ENCODE results near the gene LSM2. TPM values are rescaled to one million over a fixed set of nuclear protein-coding genes. Genes with fewer than 3 reads are reported as not detected.

LSM2 gene
- total RNA-seq, 4 donors from 2014 or later, result 25.1 to 43.7 (median 32.9) TPM

GRCh38 chr6:31764198-31764597 is 42.6 kb downstream of the LSM2 start:
- intact Hi-C loops (cut with DNase I; ENCODE audit: low total_unique reads), result no loop called here
- DNase-seq, result no peak
- no peak overlapping the region for H3K27ac ChIP-seq

GRCh38 chr6:31763619-31763940 is 43.2 kb downstream of the LSM2 start:
- Histone ChIP-seq H3K27ac (no peak overlapping the region), H3K36me3 (no peaks in the 10 kb centered on the region), H3K9me3 (no peaks in the 10 kb centered on the region), H3K4me1 (no peaks in the 10 kb centered on the region), H3K27me3 (no peaks in the 10 kb centered on the region), H3K4me3 (no peak overlapping the region)
- no peak for DNase-seq
- in situ Hi-C loops (cut with MboI; ENCODE audit: low sequenced_read_pairs in 4 of 4), result no loop called here
- TF ChIP-seq CTCF (IDR thresholded peaks at IDR 0.05 in 4 of 5, conservative IDR thresholded peaks at IDR 0.05 in 1 of 5) (no peak), POLR2A (IDR thresholded peaks at IDR 0.05) (no peak)
- intact Hi-C loops (cut with DNase I; ENCODE audit: low total_unique reads), result no loop called here
- no peak for ATAC-seq

More at GRCh38 chr6:31764198-31764597, 42.6 kb downstream of the LSM2 start:
- H3K27me3 ChIP-seq, result no peaks in the 10 kb centered on the region
- no peak for ATAC-seq
- H3K4me3 ChIP-seq, result no peak overlapping the region
- H3K9me3 ChIP-seq, result no peaks in the 10 kb centered on the region
- no peaks in the 10 kb centered on the region for H3K4me1 ChIP-seq
- no peaks in the 10 kb centered on the region for H3K36me3 ChIP-seq
- TF ChIP-seq CTCF (IDR thresholded peaks at IDR 0.05 in 4 of 5, conservative IDR thresholded peaks at IDR 0.05 in 1 of 5) (no peak), POLR2A (IDR thresholded peaks at IDR 0.05) (no peak)
- in situ Hi-C loops (cut with MboI; ENCODE audit: low sequenced_read_pairs in 4 of 4), result no loop called here

GRCh38 chr6:31762878-31763618 is 43.7 kb downstream of the LSM2 start:
- no peak overlapping the region for H3K27ac ChIP-seq
- no peaks in the 10 kb centered on the region for H3K9me3 ChIP-seq
- DNase-seq (no peak), ATAC-seq (no peak)
- intact Hi-C loops (cut with DNase I; ENCODE audit: low total_unique reads) (no loop called here), in situ Hi-C loops (cut with MboI; ENCODE audit: low sequenced_read_pairs in 4 of 4) (no loop called here)
- no peaks in the 10 kb centered on the region for H3K36me3 ChIP-seq
- H3K4me3 ChIP-seq, result no peak overlapping the region
- no peak for TF ChIP-seq POLR2A (IDR thresholded peaks at IDR 0.05)
- no peak for TF ChIP-seq CTCF (IDR thresholded peaks at IDR 0.05 in 4 of 5, conservative IDR thresholded peaks at IDR 0.05 in 1 of 5)
- no peaks in the 10 kb centered on the region for H3K4me1 ChIP-seq
- no peaks in the 10 kb centered on the region for H3K27me3 ChIP-seq

DNA sequence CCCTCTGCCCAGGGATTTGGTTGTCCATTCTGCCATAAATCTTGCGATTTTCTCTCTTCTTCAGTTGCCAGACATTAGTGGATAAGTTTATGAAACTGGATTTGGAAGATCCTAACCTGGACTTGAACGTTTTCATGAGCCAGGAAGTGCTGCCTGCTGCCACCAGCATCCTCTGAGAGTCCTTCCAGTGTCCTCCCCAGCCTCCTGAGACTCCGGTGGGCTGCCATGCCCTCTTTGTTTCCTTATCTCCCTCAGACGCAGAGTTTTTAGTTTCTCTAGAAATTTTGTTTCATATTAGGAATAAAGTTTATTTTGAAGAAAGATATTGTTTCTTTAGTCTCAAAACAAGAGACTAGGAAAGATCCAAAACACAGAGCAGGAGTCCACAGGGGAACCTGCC is 44.4 kb downstream of the LSM2 start, which contains the start of gene SAPCD1:
SAPCD1 (plus strand) TSS at position 301 of the 400 bp plus-strand sequence. CDS start 399 bp downstream, outside the sequence.
- no peaks in the 10 kb centered on the region for H3K36me3 ChIP-seq
- in situ Hi-C loops (cut with MboI; ENCODE audit: low sequenced_read_pairs in 4 of 4) (no loop called here), intact Hi-C loops (cut with DNase I; ENCODE audit: low total_unique reads) (no loop called here)
- TF ChIP-seq POLR2A (IDR thresholded peaks at IDR 0.05) (no peak), CTCF (IDR thresholded peaks at IDR 0.05 in 4 of 5, conservative IDR thresholded peaks at IDR 0.05 in 1 of 5) (no peak)
- H3K9me3 ChIP-seq, result no peaks in the 10 kb centered on the region
- no peak within 1 kb of the TSS for H3K27ac ChIP-seq
- DNase-seq, result no peak
- H3K4me1 ChIP-seq, result no peaks in the 10 kb centered on the region
- ATAC-seq, result no peak
- no peak within 1 kb of the TSS for H3K4me3 ChIP-seq
- no peaks in the 10 kb centered on the region for H3K27me3 ChIP-seq

DNA sequence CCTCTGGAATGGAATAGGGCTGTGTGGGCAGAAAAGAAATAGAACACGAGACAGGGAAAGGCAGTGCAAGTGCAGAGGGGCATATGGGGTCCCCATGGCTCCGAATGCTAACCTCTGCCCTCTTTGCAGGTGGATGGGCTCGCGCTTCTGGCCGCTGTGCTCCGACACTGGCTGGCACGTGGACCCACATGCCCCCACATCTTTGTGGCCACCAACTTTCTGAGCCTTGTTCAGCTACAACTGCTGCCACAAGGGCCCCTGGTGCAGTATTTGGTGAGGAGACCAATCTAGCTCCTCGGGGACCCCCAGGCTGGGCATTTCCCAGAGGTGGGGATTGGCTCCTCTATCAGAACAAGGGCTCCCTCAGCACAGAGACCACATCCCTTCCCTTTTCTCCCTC is 45.4 kb downstream of the LSM2 start:
- DNase-seq (no peak), ATAC-seq (no peak)
- Histone ChIP-seq H3K9me3 (no peaks in the 10 kb centered on the region), H3K36me3 (no peaks in the 10 kb centered on the region), H3K4me3 (no peak overlapping the region), H3K4me1 (no peaks in the 10 kb centered on the region), H3K27me3 (no peaks in the 10 kb centered on the region), H3K27ac (no peak overlapping the region)
- intact Hi-C loops (cut with DNase I; ENCODE audit: low total_unique reads) (no loop called here), in situ Hi-C loops (cut with MboI; ENCODE audit: low sequenced_read_pairs in 4 of 4) (no loop called here)
- TF ChIP-seq POLR2A (IDR thresholded peaks at IDR 0.05) (no peak), CTCF (IDR thresholded peaks at IDR 0.05 in 4 of 5, conservative IDR thresholded peaks at IDR 0.05 in 1 of 5) (no peak)

Data from gastrocnemius medialis (tissue), 4 donors.